WTC11 (cell line): ENCODE measurements around the gene CDC25A. TPM values are rescaled to one million over a fixed set of nuclear protein-coding genes. Genes with fewer than 3 reads are reported as not detected.

Experiments used
- ATAC-seq: fragments of 200-7000 bp; cut with Tn5 transposase; 2 replicates; pipeline ENCODE4 v1.10.0; 2021; ENCODE audit warnings: mild to moderate bottlenecking, moderate library complexity
- CTCF ChIA-PET: fragments of 300-600 bp; sonication (Branson Sonifier 250); formaldehyde crosslinking; loops from one replicate; lab custom pipeline; 2021; ENCODE audit warnings: antibody characterized with exemption; lab: Charles Lee
- POLR2A ChIA-PET: fragments of 350-600 bp; sonication (Branson Sonifier 250); formaldehyde crosslinking; loops from one replicate; lab custom pipeline; 2021; ENCODE audit warnings: antibody characterized with exemption; lab: Charles Lee
- DNase-seq: peaks from one replicate; pipeline ENCODE4 v3.0.0; 2021; ENCODE audit warnings: low spot score
- H3K27ac Mint-ChIP-seq: 2 replicates; pipeline ENCODE4 v1.8.0; 2021; ENCODE audit warnings: mixed read lengths
- H3K27me3 Mint-ChIP-seq: 2 replicates; pipeline ENCODE4 v1.8.0; 2021; ENCODE audit warnings: low read depth, mild to moderate bottlenecking, moderate library complexity, mixed read lengths
- H3K36me3 Mint-ChIP-seq: 2 replicates; pipeline ENCODE4 v1.8.0; 2021; ENCODE audit warnings: mixed read lengths
- H3K4me1 Mint-ChIP-seq: 2 replicates; pipeline ENCODE4 v1.8.0; 2022; ENCODE audit warnings: mixed read lengths
- H3K4me3 Mint-ChIP-seq: 2 replicates; pipeline ENCODE4 v1.8.0; 2021; ENCODE audit warnings: mild to moderate bottlenecking, moderate library complexity, mixed read lengths
- H3K9me3 Mint-ChIP-seq: 2 replicates; pipeline ENCODE4 v1.8.0; 2021; ENCODE audit warnings: mixed read lengths
- ATF1 ChIP-seq: sonication (generic); formaldehyde crosslinking; IDR thresholded peaks from 2 replicates; pipeline ENCODE4 v1.8.1; 2023; ENCODE audit warnings: mild to moderate bottlenecking, moderate library complexity, missing genetic modification reagents
- CDX4 ChIP-seq: fragments of 250-450 bp; sonication (Bioruptor Pico); IDR thresholded peaks from 2 replicates; pipeline ENCODE4 v1.9.0; 2021; ENCODE audit warnings: moderate library complexity, mild to moderate bottlenecking, inconsistent platforms, borderline replicate concordance
- EMX1 ChIP-seq: fragments of 250-450 bp; sonication (Bioruptor Pico); IDR thresholded peaks from 2 replicates; pipeline ENCODE4 v1.8.0; 2021; ENCODE audit warnings: mild to moderate bottlenecking
- ETV6 ChIP-seq: sonication (generic); formaldehyde crosslinking; IDR thresholded peaks from 2 replicates; pipeline ENCODE4 v1.8.1; 2022; ENCODE audit warnings: mild to moderate bottlenecking, missing genetic modification reagents
- GABPB1 ChIP-seq: sonication (generic); formaldehyde crosslinking; IDR thresholded peaks from 2 replicates; pipeline ENCODE4 v1.8.1; 2023; ENCODE audit warnings: mild to moderate bottlenecking, missing genetic modification reagents
- GRHL2 ChIP-seq: fragments of 250-450 bp; sonication (Bioruptor Pico); IDR thresholded peaks from 2 replicates; pipeline ENCODE4 v1.8.0; 2022; ENCODE audit warnings: mild to moderate bottlenecking, moderate library complexity; ENCODE audit not compliant: insufficient replicate concordance, severe bottlenecking
- MXD4 ChIP-seq: fragments of 250-450 bp; sonication (Bioruptor Pico); IDR thresholded peaks from 2 replicates; pipeline ENCODE4 v1.8.0; 2021; ENCODE audit warnings: mild to moderate bottlenecking, moderate library complexity, borderline replicate concordance
- NFATC4 ChIP-seq: fragments of 250-450 bp; sonication (Bioruptor Pico); IDR thresholded peaks from 2 replicates; pipeline ENCODE4 v1.9.0; 2021; ENCODE audit warnings: mild to moderate bottlenecking
- NFE2L1 ChIP-seq: sonication (generic); formaldehyde crosslinking; IDR thresholded peaks from 2 replicates; pipeline ENCODE4 v1.8.1; 2023; ENCODE audit warnings: missing genetic modification reagents
- NR3C1 ChIP-seq: sonication (generic); formaldehyde crosslinking; conservative IDR thresholded peaks from 2 replicates; pipeline ENCODE4 v1.8.1; 2023; ENCODE audit warnings: low read depth, mild to moderate bottlenecking, missing genetic modification reagents
- PRRX2 ChIP-seq: fragments of 250-450 bp; sonication (Bioruptor Pico); IDR thresholded peaks from 2 replicates; pipeline ENCODE4 v1.8.0; 2021; ENCODE audit warnings: mild to moderate bottlenecking
- SMAD4 ChIP-seq: sonication (generic); formaldehyde crosslinking; IDR thresholded peaks from 2 replicates; pipeline ENCODE4 v1.8.0; 2022; ENCODE audit warnings: mild to moderate bottlenecking, missing genetic modification reagents
- SP1 ChIP-seq: sonication (generic); formaldehyde crosslinking; conservative IDR thresholded peaks from 2 replicates; pipeline ENCODE4 v1.8.1; 2022; ENCODE audit warnings: missing genetic modification reagents
- TP53 ChIP-seq: sonication (generic); formaldehyde crosslinking; IDR thresholded peaks from 2 replicates; pipeline ENCODE4 v1.8.1; 2023; ENCODE audit warnings: mild to moderate bottlenecking, missing genetic modification reagents
- ZBTB21 ChIP-seq: sonication (generic); formaldehyde crosslinking; IDR thresholded peaks from 2 replicates; pipeline ENCODE4 v1.8.1; 2023; ENCODE audit warnings: mild to moderate bottlenecking, missing genetic modification reagents, borderline replicate concordance
- ZNF219 ChIP-seq: sonication (generic); formaldehyde crosslinking; IDR thresholded peaks from 2 replicates; pipeline ENCODE4 v1.8.0; 2023; ENCODE audit warnings: missing genetic modification reagents, mild to moderate bottlenecking, borderline replicate concordance
- ZNF263 ChIP-seq: sonication (generic); formaldehyde crosslinking; IDR thresholded peaks from 2 replicates; pipeline ENCODE4 v1.8.1; 2022; ENCODE audit warnings: low read depth, mild to moderate bottlenecking, moderate library complexity, missing genetic modification reagents
- ZNF281 ChIP-seq: sonication (generic); formaldehyde crosslinking; IDR thresholded peaks from 2 replicates; pipeline ENCODE4 v1.8.0; 2023; ENCODE audit warnings: mild to moderate bottlenecking, missing genetic modification reagents
- ZNF396 ChIP-seq: fragments of 250-450 bp; sonication (Bioruptor Pico); IDR thresholded peaks from 2 replicates; pipeline ENCODE4 v1.8.0; 2021; ENCODE audit warnings: mild to moderate bottlenecking, moderate library complexity, borderline replicate concordance
- total RNA-seq: library from RNA; stranded (reverse); gene quantifications from 3 replicates; pipeline ENCODE4 v1.2.3, GENCODE V29; 2021
- TF ChIP-seq, protein P1 (sequence below): fragments of 250-450 bp; sonication (Bioruptor Pico); IDR thresholded peaks from 2 replicates; pipeline ENCODE4 v1.9.0; 2021; ENCODE audit warnings: mild to moderate bottlenecking
- TF ChIP-seq, protein P2 (sequence below): sonication (generic); formaldehyde crosslinking; IDR thresholded peaks from 2 replicates; pipeline ENCODE4 v1.8.1; 2022; ENCODE audit warnings: missing genetic modification reagents, borderline replicate concordance
- TF ChIP-seq, protein P3 (sequence below): sonication (generic); formaldehyde crosslinking; IDR thresholded peaks from 2 replicates; pipeline ENCODE4 v1.8.1; 2023; ENCODE audit warnings: mild to moderate bottlenecking, missing genetic modification reagents
- TF ChIP-seq, protein P4 (sequence below): sonication (generic); formaldehyde crosslinking; IDR thresholded peaks from 2 replicates; pipeline ENCODE4 v1.8.0; 2022; ENCODE audit warnings: mild to moderate bottlenecking, missing genetic modification reagents

Gene CDC25A
- total RNA-seq, 1 experiment from 2014 or later: 57.6 TPM

- no peak for TF ChIP-seq ZNF281 (CRISPR knock-in tag)
- no peak for TF ChIP-seq EMX1 (CRISPR knock-in tag)
- TF ChIP-seq SP1 (CRISPR knock-in tag): no peak
- no peak for TF ChIP-seq ZNF263 (CRISPR knock-in tag)
Observed at GRCh38 chr3:48120223-48120622, 68.0 kb downstream of the CDC25A start (continued).

GRCh38 chr3:48119505-48120193 lies 68.6 kb downstream of the CDC25A start:
- POLR2A ChIA-PET: no interaction called here
- TF ChIP-seq GRHL2: no peak
- TF ChIP-seq CDX4 (CRISPR knock-in tag): no peak
- TF ChIP-seq ZNF219 (CRISPR knock-in tag): no peak
- no peak for TF ChIP-seq NFATC4 (CRISPR knock-in tag)
- TF ChIP-seq, protein P1, sequence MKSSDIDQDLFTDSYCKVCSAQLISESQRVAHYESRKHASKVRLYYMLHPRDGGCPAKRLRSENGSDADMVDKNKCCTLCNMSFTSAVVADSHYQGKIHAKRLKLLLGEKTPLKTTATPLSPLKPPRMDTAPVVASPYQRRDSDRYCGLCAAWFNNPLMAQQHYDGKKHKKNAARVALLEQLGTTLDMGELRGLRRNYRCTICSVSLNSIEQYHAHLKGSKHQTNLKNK: no peak
- no peak for TF ChIP-seq ETV6
- no peak for TF ChIP-seq PRRX2
- TF ChIP-seq MXD4 (CRISPR knock-in tag): no peak
- TF ChIP-seq, all 79 proteins: peak for 0
- Mint-ChIP-seq H3K27ac (no peak overlapping the region), H3K27me3 (no peaks in the 10 kb centered on the region), H3K36me3 (no peaks in the 10 kb centered on the region), H3K9me3 (no peaks in the 10 kb centered on the region), H3K4me3 (no peak overlapping the region), H3K4me1 (peaks cover 21% of the 10 kb centered on the region)
- CTCF ChIA-PET: interaction anchor here (0.5 to 0.7 kb wide), 2 partner anchors 31 to 32 kb away, joined by 3 read pairs; no protein-coding TSS in a partner anchor
- ATAC-seq (no peak), DNase-seq (no peak)

- ChIA-PET CTCF (interaction anchor here (0.5 to 1.4 kb wide), 2 partner anchors 30 to 32 kb away, joined by 3 to 5 read pairs; no protein-coding TSS in a partner anchor), POLR2A (no interaction called here)
- TF ChIP-seq NFE2L1 (CRISPR knock-in tag) (no peak), ATF1 (CRISPR knock-in tag) (no peak), PRRX2 (no peak), ETV6 (no peak), ZNF396 (no peak), SMAD4 (CRISPR knock-in tag) (no peak), TP53 (CRISPR knock-in tag) (no peak), ZBTB21 (CRISPR knock-in tag) (no peak), CDX4 (CRISPR knock-in tag) (no peak), NR3C1 (CRISPR knock-in tag) (no peak), GABPB1 (CRISPR knock-in tag) (no peak)
- TF ChIP-seq, protein P2, sequence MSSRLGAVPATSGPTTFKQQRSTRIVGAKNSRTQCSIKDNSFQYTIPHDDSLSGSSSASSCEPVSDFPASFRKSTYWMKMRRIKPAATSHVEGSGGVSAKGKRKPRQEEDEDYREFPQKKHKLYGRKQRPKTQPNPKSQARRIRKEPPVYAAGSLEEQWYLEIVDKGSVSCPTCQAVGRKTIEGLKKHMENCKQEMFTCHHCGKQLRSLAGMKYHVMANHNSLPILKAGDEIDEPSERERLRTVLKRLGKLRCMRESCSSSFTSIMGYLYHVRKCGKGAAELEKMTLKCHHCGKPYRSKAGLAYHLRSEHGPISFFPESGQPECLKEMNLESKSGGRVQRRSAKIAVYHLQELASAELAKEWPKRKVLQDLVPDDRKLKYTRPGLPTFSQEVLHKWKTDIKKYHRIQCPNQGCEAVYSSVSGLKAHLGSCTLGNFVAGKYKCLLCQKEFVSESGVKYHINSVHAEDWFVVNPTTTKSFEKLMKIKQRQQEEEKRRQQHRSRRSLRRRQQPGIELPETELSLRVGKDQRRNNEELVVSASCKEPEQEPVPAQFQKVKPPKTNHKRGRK (CRISPR knock-in tag): no peak
- TF ChIP-seq, protein P3, sequence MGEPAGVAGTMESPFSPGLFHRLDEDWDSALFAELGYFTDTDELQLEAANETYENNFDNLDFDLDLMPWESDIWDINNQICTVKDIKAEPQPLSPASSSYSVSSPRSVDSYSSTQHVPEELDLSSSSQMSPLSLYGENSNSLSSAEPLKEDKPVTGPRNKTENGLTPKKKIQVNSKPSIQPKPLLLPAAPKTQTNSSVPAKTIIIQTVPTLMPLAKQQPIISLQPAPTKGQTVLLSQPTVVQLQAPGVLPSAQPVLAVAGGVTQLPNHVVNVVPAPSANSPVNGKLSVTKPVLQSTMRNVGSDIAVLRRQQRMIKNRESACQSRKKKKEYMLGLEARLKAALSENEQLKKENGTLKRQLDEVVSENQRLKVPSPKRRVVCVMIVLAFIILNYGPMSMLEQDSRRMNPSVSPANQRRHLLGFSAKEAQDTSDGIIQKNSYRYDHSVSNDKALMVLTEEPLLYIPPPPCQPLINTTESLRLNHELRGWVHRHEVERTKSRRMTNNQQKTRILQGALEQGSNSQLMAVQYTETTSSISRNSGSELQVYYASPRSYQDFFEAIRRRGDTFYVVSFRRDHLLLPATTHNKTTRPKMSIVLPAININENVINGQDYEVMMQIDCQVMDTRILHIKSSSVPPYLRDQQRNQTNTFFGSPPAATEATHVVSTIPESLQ (CRISPR knock-in tag): no peak
- TF ChIP-seq, protein P4, sequence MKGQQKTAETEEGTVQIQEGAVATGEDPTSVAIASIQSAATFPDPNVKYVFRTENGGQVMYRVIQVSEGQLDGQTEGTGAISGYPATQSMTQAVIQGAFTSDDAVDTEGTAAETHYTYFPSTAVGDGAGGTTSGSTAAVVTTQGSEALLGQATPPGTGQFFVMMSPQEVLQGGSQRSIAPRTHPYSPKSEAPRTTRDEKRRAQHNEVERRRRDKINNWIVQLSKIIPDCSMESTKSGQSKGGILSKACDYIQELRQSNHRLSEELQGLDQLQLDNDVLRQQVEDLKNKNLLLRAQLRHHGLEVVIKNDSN (CRISPR knock-in tag): no peak
- Mint-ChIP-seq H3K4me1 (peaks cover 21% of the 10 kb centered on the region), H3K4me3 (no peak overlapping the region), H3K36me3 (no peaks in the 10 kb centered on the region), H3K27ac (no peak overlapping the region), H3K27me3 (no peaks in the 10 kb centered on the region), H3K9me3 (no peaks in the 10 kb centered on the region)
- DNase-seq (no peak), ATAC-seq (no peak)
Observed at GRCh38 chr3:48118928-48119327, 69.3 kb downstream of the CDC25A start.
